HT1080 (cell line): Measurements from ENCODE around the gene PPAN. TPM values are rescaled to one million over a fixed set of nuclear protein-coding genes. Genes with fewer than 3 reads are reported as not detected.
A peak's percentile ranks its signal among the peaks of the same experiment; 100 is the strongest.

Experiments used
- DNase-seq: peaks from one replicate; pipeline ENCODE4 v3.0.0-alpha.2; 2015; ENCODE audit warnings: low read depth
- total RNA-seq: library from RNA; depleted of rRNA; stranded (reverse); fragments of >200 nt; shearing (Covaris generic); gene quantifications from 2 replicates; pipeline ENCODE4 v1.2.3, GENCODE V29; 2014

PPAN gene
- total RNA-seq, 1 experiment from 2014 or later: 79.6 TPM

- DNase-seq: no peak
Observed at GRCh38 chr19:10112895-10113591, 6.9 kb downstream of the PPAN start.

GRCh38 chr19:10113592-10113963 is 7.4 kb downstream of the PPAN start:
- DNase-seq: no peak

GRCh38 chr19:10113964-10114650 is 7.9 kb downstream of the PPAN start:
- peak; percentile 51 for DNase-seq

GRCh38 chr19:10114651-10115391 is 8.7 kb downstream of the PPAN start:
- DNase-seq: no peak

GRCh38 chr19:10115392-10116084 is 9.4 kb downstream of the PPAN start:
- DNase-seq: no peak

- DNase-seq: no peak
Observed at GRCh38 chr19:10116085-10116865, 10.1 kb downstream of the PPAN start.

GRCh38 chr19:10116866-10117616 is 10.9 kb downstream of the PPAN start:
- DNase-seq: no peak

- DNase-seq: no peak
Observed at GRCh38 chr19:10118960-10119359, 12.8 kb downstream of the PPAN start.

GRCh38 chr19:10120538-10121189 is 14.5 kb downstream of the PPAN start:
- peak; percentile 90 for DNase-seq

GRCh38 chr19:10122045-10122444 is 15.9 kb downstream of the PPAN start:
- no peak for DNase-seq

- no peak for DNase-seq
Observed at GRCh38 chr19:10124429-10124828, 18.3 kb downstream of the PPAN start.

- DNase-seq: no peak
Observed at GRCh38 chr19:10126213-10126639, 20.1 kb downstream of the PPAN start.

GRCh38 chr19:10132905-10133304 is 26.7 kb downstream of the PPAN start:
- DNase-seq: no peak

GRCh38 chr19:10133596-10133995 is 27.4 kb downstream of the PPAN start:
- DNase-seq: no peak

- DNase-seq: no peak
Observed at GRCh38 chr19:10134040-10134439, 27.9 kb downstream of the PPAN start.

GRCh38 chr19:10135551-10136334 is 29.6 kb downstream of the PPAN start:
- no peak for DNase-seq

- no peak for DNase-seq
Observed at GRCh38 chr19:10136936-10137335, 30.8 kb downstream of the PPAN start.

GRCh38 chr19:10137751-10138682 is 31.9 kb downstream of the PPAN start:
- no peak for DNase-seq
